ENCODE data around the gene RALGAPA2.

RALGAPA2 gene

GRCh38 chr20:20497242-20497978, 215.0 kb downstream of the RALGAPA2 start:
- DNase-seq (ENCODE audit: low read depth) = no peak

- no peak for DNase-seq (ENCODE audit: low read depth)
Observed at GRCh38 chr20:20495729-20496503, 216.5 kb downstream of the RALGAPA2 start.

DNA sequence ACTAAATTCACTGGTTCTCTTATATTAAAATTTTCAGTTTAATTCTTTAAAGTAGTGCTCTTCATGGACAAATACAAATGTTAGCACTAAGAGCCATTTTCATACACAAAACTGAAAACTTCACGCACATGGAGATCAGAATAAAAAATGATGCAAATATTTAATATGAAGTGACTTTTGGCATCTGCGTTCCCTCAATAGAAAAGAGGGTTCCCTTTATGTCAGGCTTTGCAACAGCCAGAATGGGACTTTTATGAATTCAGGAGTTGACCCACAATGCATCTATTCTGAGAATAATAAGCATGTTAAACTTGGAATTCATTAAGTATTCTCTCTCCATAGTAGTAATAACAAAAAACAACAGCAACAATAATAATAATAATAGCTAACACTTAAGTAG, 218.7 kb downstream of the RALGAPA2 start:
- DNase-seq (ENCODE audit: low read depth) = no peak

- no peak for DNase-seq (ENCODE audit: low read depth)
Observed at GRCh38 chr20:20492521-20493332, 219.7 kb downstream of the RALGAPA2 start.

- DNase-seq (ENCODE audit: low read depth) = no peak
Observed at GRCh38 chr20:20491784-20492264, 220.6 kb downstream of the RALGAPA2 start.

DNA sequence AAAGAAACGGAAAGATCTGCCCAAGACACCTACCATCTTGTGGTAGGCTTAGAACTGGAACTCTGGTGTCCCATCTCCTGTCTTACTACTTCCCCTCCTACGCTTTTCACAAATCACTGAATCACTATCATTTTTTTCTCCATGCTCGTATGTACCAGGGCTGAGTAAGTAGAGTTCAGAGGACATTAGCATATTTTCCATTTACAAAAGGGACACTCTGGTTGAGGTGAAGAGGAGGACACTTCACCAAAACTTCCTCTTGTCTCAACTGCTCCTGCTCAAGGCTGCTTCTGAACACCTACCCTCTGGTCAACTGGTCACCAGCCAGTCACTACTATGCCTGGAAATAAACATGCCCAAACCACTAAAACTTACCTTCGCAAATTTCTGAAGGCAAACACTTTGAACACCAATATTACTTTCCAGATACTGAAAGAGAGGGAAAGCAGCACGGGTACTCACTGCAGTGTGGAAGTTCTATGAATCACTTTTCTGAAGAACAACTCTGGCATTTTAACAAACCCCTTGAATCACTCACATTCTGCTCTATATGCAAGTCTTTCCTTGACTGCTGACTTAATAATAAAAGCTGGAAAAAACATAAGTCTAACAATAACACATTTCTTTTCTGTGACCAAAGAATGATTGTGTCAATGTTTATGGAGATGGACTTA, 221.2 kb downstream of the RALGAPA2 start:
- DNase-seq (ENCODE audit: low read depth) = peak; percentile 32

DNA sequence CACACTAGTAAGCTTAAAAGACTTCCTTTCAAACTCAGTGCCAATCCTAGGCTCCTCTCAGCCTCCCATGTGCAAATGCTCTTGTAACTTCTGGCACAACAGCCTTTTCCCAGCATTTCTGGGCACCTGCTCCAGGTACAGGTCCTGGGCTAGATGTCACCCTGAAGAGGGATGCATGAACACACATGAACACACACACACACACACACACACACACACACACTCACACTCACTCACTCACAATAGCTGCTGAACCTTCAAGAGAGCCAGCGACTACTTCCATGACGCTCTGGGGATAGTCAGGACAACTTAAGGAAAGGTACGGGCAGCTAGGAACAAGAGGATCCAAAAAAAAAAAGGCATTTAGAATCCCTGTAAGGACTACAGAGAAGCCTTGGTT, 221.8 kb downstream of the RALGAPA2 start:
- DNase-seq (ENCODE audit: low read depth) = no peak

GRCh38 chr20:20489648-20490341, 222.6 kb downstream of the RALGAPA2 start:
- DNase-seq (ENCODE audit: low read depth) = no peak

GRCh38 chr20:20489054-20489453, 223.4 kb downstream of the RALGAPA2 start:
- no peak for DNase-seq (ENCODE audit: low read depth)

DNA sequence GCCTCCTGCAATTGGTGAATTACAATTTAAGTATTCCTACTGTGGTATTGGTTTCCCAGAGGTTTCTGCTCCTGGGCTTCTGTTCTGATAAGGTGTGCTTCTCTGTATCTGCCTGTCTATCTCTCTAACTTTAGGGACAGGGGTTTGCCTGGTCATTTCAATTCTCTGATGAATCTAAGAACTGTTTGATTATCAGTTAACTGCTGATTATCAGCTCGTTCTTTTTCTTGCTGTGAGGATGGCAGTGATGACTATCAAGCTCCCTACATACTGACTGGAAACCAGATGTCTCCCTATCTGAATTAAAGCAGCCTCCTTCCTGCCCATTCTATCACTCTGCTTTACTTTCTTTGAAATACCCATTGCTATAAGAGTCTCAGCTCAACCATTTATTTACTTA, 224.1 kb downstream of the RALGAPA2 start:
- DNase-seq (ENCODE audit: low read depth) = no peak

DNA sequence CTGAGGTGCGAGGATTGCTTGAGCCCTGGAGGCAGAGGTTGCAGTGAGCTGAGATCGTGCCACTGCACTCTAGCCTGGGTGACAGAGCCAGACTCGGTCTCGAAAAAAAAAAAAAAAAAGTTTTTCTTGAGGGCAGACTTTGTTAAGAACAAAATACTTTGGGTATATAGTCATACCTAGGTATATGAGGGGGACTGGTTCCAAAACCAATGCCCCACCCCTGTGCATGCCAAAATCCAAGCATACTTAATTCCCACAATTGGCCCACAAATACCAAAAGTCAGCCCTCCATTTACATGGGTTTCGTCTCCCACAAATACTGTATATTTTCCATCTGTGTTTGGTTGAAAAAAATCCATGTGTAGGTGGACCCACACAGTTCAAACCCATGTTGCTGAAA, 224.6 kb downstream of the RALGAPA2 start:
- peak; percentile 28 for DNase-seq (ENCODE audit: low read depth)

DNA sequence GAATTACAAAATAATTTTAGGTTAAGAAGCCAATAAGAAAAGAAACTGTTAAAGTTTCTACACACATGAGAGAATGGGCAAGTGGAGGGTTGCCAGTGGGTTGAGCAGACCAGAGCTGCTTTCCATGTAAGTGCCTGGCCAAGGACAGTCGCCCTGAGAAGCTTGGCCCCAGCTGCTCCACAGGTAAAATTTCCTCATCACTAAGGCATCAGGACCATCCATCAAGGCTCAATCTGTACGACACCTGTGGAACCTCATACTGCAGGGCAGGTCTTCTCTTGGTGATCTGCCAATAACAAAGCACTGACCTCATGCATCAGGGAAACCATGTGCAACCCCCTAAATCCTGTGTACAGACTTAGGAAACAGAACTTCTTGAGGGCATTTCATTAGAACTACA, 229.1 kb downstream of the RALGAPA2 start:
- DNase-seq (ENCODE audit: low read depth) = no peak

- no peak for DNase-seq (ENCODE audit: low read depth)
Observed at GRCh38 chr20:20482453-20482852, 230.0 kb downstream of the RALGAPA2 start.

DNA sequence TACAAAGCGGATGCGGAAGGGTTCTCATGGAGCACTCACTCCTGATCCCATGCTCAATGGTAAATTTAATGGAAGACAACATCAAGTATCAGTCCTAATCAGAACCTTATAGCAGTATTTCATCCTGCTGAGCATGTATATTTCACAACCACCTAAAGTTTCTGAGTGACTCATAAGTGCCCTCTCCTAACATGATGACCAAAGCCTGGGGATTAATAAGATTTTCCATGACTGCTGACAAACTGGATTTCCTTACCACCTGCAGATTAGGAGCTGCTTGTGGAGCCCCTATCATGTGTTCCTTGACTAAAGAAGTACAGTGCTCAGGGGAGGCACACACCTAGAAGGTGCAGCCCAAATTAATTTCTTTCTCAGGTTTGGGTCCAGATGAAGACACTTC, 231.8 kb downstream of the RALGAPA2 start:
- no peak for DNase-seq (ENCODE audit: low read depth)

DNA sequence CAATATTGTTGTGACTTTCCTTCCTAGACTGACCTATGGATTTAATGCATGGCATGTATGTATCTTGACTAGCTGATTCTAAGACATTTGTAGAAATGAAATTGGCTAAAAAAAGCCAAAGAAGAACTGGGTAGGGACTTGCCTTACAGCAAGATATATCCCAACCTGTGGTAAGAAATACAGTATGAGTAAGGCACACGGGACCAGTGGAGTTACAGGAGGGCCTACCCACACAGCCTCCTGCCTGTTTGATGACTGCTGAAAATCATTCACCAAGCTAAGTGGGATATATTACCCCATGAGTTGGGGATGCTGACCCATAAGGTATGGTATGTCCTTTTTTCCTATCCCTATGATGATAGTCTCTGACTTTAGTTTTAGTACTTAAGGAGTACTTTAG, 232.3 kb downstream of the RALGAPA2 start:
- DNase-seq (ENCODE audit: low read depth) = no peak

DNA sequence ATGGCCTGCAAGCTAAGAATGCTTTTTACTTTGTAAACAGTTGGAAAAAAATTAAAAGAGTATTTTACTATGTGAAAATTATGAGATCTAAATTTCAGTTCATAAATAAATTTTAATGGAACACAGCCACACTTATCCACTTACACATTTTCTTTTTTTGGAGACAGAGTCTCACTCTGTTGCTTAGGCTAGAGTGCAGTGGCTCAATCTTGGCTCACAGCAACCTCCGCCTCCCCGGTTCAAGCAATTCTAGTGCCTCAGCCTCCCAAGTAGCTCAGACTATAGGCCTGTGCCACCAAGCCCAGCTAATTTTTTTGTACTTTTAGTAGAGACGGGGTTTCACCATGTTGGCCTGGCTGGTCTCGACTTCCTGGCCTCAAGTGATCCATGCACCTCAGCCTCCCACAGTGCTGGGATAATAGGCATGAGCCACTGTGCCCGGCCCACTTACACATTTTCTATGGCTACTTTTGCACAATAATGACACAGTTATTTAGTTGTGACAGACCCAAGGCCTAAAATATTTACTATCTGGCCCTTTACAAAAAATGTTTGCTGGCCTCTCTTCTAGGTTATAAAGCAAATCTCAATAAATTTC, 234.9 kb downstream of the RALGAPA2 start:
- no peak for DNase-seq (ENCODE audit: low read depth)

GRCh38 chr20:20476504-20476903, 235.9 kb downstream of the RALGAPA2 start:
- no peak for DNase-seq (ENCODE audit: low read depth)

- no peak for DNase-seq (ENCODE audit: low read depth)
Observed at GRCh38 chr20:20473657-20474056, 238.8 kb downstream of the RALGAPA2 start.

DNA sequence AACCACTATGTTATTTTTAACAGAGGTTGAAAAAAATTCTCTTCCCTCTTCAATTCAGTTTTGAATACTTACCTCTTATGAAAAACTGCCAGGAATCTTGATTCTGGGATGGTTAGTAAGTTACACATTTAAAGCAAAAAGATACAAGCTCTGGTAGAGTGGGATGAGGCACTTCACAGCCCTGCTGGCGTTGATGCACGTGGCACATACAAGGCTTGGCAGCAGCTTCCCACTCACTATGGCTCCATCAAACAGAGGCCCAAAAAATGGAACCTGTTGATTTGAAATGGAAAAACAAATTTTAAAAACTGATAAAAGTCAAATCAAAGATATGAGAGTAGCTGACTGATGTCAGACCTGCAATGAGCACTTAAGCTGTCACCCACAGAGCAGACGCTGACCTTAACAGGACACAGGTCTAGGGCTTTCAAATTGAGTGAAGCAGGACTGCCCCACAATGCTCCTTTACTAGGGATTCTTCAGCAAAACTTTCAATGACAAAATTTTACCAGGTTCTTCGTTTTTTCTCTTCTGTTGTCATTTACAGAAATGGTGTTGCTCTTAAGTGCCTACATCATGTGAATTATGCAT, 239.7 kb downstream of the RALGAPA2 start:
- DNase-seq (ENCODE audit: low read depth) = no peak

DNA sequence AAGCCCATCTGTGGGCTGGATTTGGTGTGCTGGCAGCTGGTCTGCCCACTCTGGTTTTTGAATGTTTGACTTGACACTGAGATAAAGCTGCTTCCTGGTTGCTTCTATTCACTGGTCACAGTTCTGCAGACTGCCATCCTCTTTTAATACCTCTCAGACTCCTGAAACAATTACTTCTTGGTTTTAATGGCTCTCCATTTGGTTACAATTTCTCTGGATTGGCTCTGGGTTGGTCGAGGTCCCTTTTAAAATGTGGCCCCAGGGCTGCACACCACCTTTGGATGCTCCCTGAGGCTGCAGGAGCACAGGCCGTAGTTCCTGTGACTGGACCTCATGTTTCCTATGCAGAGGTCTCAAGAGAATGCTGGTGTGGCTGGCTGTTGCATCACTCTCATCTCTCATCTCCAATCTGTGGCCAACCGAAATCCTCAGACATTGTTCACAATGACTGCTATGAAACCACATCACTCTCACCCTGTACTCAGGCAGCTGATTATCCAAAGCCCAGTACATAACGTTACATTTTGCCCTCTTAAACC, 246.0 kb downstream of the RALGAPA2 start:
- no peak for DNase-seq (ENCODE audit: low read depth)

All from activated T-cell treated with anti-CD3 and anti-CD28 coated beads for 48 hours (primary cell).